ENCODE results near the gene HNF1A. TPM values are rescaled to one million over a fixed set of nuclear protein-coding genes. Genes with fewer than 3 reads are reported as not detected.

Gene HNF1A
- total RNA-seq, 4 donors from 2014 or later: not detected

- no peak for TF ChIP-seq CTCF (IDR thresholded peaks at IDR 0.05; ENCODE audit: low read depth)
Observed at GRCh38 chr12:121043067-121043466, 64.7 kb downstream of the HNF1A start.

GRCh38 chr12:121048442-121048841, 70.1 kb downstream of the HNF1A start:
- TF ChIP-seq CTCF (IDR thresholded peaks at IDR 0.05; ENCODE audit: low read depth): no peak

GRCh38 chr12:121050725-121051124, 72.4 kb downstream of the HNF1A start:
- TF ChIP-seq CTCF (IDR thresholded peaks at IDR 0.05; ENCODE audit: low read depth): no peak

Other genes starting within 250 kb of the HNF1A start
- 10 to 100 TPM; 18.9 to 21.5 (median 20.5) TPM for gene SPPL3, start 74.2 kb upstream of the HNF1A start, total RNA-seq
- gene C12orf43, start 37.9 kb downstream of the HNF1A start, total RNA-seq: 10 to 100 TPM in 3 of 4 donors, 1 to 10 TPM in 1; 7.8 to 18.6 (median 12.9) TPM
- gene OASL, start 60.7 kb downstream of the HNF1A start, total RNA-seq: 1 to 10 TPM in 3 of 4 donors, under 1 TPM in 1; 0.22 to 4.1 (median 1.4) TPM
- gene P2RX7, start 154.3 kb downstream of the HNF1A start, total RNA-seq: 10 to 100 TPM in 1 of 4 donors, 1 to 10 TPM in 3; 2.4 to 29.2 (median 5.0) TPM
- 100 to 1,000 TPM in 1 of 4 donors, 10 to 100 TPM in 3; 22.2 to 219 (median 39.9) TPM for gene P2RX4, start 231.6 kb downstream of the HNF1A start, total RNA-seq

All from subcutaneous adipose tissue (tissue), 4 donors.